Endothelial cell of umbilical vein (primary cell): ENCODE data around the gene SLC35A3.
"Not testable (repeated sequence)": the region's sequence is repeated elsewhere in the genome, so short reads cannot be mapped to it uniquely, and the experiment has no call there.

Source experiments
- CTCF ChIP-seq, 2 donors: IDR thresholded peaks; 1 replicate in 1 of 2; 2 replicates in 1 of 2; pipeline ENCODE4 v1.5.1; 2011; ENCODE audit warnings: low read length in 2 of 2, mild to moderate bottlenecking in 2 of 2, moderate library complexity in 2 of 2, control low read depth in 1 of 2, inconsistent platforms in 1 of 2, low read depth in 1 of 2; ENCODE audit not compliant: insufficient read depth in 1 of 2; ENCODE audit errors: extremely low read depth in 1 of 2
- EZH2 ChIP-seq: IDR thresholded peaks from 2 replicates; pipeline ENCODE4 v1.6.1; 2012; ENCODE audit warnings: borderline replicate concordance, low read depth, mild to moderate bottlenecking, moderate library complexity, low read length, inconsistent platforms; ENCODE audit not compliant: severe bottlenecking
- FOS ChIP-seq: IDR thresholded peaks from 2 replicates; pipeline ENCODE4 v1.6.1; 2011; ENCODE audit warnings: mild to moderate bottlenecking, low read length, moderate library complexity, borderline replicate concordance; ENCODE audit not compliant: insufficient read depth
- JUN ChIP-seq: IDR thresholded peaks from 2 replicates; pipeline ENCODE4 v1.6.1; 2011; ENCODE audit warnings: borderline replicate concordance, low read depth; ENCODE audit not compliant: insufficient read length, insufficient read depth
- MAX ChIP-seq: IDR thresholded peaks from 2 replicates; pipeline ENCODE4 v1.6.1; 2011; ENCODE audit not compliant: insufficient read depth, insufficient read length
- MYC ChIP-seq: IDR thresholded peaks from one replicate; pipeline ENCODE4 v1.6.1; 2011; ENCODE audit warnings: mild to moderate bottlenecking, low read depth, low read length
- POLR2A ChIP-seq: IDR thresholded peaks from 2 replicates; pipeline ENCODE4 v1.6.1; 2012; ENCODE audit warnings: low read depth, mild to moderate bottlenecking, control low read depth, low read length
- POLR2AphosphoS5 ChIP-seq: IDR thresholded peaks from 2 replicates; pipeline ENCODE4 v1.6.1; 2012; ENCODE audit warnings: low read depth, mild to moderate bottlenecking, control low read depth, low read length, moderate library complexity; ENCODE audit not compliant: insufficient read depth

- TF ChIP-seq POLR2A; CTCF (IDR thresholded peaks at IDR 0.05; ENCODE audit: extremely low read depth in 1 of 2, insufficient read depth in 1 of 2, low read depth in 1 of 2, low read length in 2 of 2); JUN; POLR2AphosphoS5; EZH2; MAX; FOS; MYC: not testable (repeated sequence)
Observed at GRCh38 chr1:99977326-99977725, 7.5 kb downstream of the SLC35A3 start.
